Ovary (tissue), 3 donors: ENCODE measurements around the gene ITPK1.

ENCODE experiments used
- CTCF ChIP-seq, 3 donors: fragments of 450-650 bp in 2 of 3; fragments of 200-600 bp in 1 of 3; IDR thresholded peaks; one replicate each; pipeline versions ENCODE4 v1.5.1 to v1.8.0; 2016 to 2022; ENCODE audit warnings: antibody characterized with exemption in 3 of 3, mild to moderate bottlenecking in 1 of 3
- POLR2A ChIP-seq: fragments of 450-650 bp; IDR thresholded peaks from one replicate; pipeline ENCODE4 v1.6.1; 2017; ENCODE audit warnings: antibody characterized with exemption, mild to moderate bottlenecking, moderate library complexity
- donor health status: DM: no; HTN: no; CAD: no.

- TF ChIP-seq CTCF (IDR thresholded peaks at IDR 0.05) (no peak), POLR2A (no peak)
Observed at GRCh38 chr14:92946847-92947545, 168.7 kb downstream of the ITPK1 start.
